Stimulated activated memory B cell treated with anti-CD40 and anti-IgM and Interleukin-4, amounts not matched to agents 10 μg/mL and 1 μg/mL and 100 μg/mL, for 72 hours (primary cell): ENCODE data around the gene MAD1L1.

Experiments used
- ATAC-seq: fragments of 150-1000 bp; cut with Tn5 transposase; 2 replicates; pipeline ENCODE4 v1.10.0; 2021
- H3K27ac Mint-ChIP-seq: one replicate; pipeline ENCODE4 v1.8.0; 2022; ENCODE audit warnings: mild to moderate bottlenecking, mixed read lengths
- H3K27me3 Mint-ChIP-seq: one replicate; pipeline ENCODE4 v1.8.0; 2022; ENCODE audit warnings: mixed read lengths
- H3K36me3 Mint-ChIP-seq: one replicate; pipeline ENCODE4 v1.8.0; 2022; ENCODE audit warnings: mixed read lengths
- H3K4me1 Mint-ChIP-seq: one replicate; pipeline ENCODE4 v1.8.0; 2022; ENCODE audit warnings: mixed read lengths
- H3K4me3 Mint-ChIP-seq: one replicate; pipeline ENCODE4 v1.8.0; 2022; ENCODE audit warnings: mild to moderate bottlenecking, moderate library complexity, mixed read lengths
- H3K9me3 Mint-ChIP-seq: one replicate; pipeline ENCODE4 v1.8.0; 2022; ENCODE audit warnings: mixed read lengths

MAD1L1 gene

DNA sequence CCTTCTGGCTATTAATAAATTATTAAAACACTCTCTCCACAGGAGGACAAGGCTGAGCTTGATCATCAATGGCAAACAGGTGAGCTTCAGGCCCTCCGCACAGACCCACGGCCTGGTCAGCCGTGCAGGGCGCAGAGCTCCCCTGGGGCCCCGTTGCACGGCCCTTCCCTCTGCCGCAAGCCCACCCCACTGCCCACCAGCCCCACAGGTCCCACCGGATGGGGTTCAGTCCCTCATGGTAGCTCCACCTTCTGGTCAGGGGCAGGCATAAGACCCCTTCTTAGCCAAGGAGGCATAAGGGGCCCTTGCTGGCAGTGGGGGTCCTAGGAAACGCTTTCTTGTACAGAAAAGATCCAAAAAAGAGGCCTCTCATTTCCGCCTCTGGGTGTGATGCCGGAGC is 84.6 kb downstream of the MAD1L1 start:
- H3K9me3 Mint-ChIP-seq = no peaks in the 10 kb centered on the region
- H3K27ac Mint-ChIP-seq = no peak overlapping the region
- H3K4me3 Mint-ChIP-seq = no peak overlapping the region
- peaks cover 4% of the 10 kb centered on the region for H3K4me1 Mint-ChIP-seq
- peaks cover 61% of the 10 kb centered on the region for H3K36me3 Mint-ChIP-seq
- no peaks in the 10 kb centered on the region for H3K27me3 Mint-ChIP-seq
- ATAC-seq = no peak

DNA sequence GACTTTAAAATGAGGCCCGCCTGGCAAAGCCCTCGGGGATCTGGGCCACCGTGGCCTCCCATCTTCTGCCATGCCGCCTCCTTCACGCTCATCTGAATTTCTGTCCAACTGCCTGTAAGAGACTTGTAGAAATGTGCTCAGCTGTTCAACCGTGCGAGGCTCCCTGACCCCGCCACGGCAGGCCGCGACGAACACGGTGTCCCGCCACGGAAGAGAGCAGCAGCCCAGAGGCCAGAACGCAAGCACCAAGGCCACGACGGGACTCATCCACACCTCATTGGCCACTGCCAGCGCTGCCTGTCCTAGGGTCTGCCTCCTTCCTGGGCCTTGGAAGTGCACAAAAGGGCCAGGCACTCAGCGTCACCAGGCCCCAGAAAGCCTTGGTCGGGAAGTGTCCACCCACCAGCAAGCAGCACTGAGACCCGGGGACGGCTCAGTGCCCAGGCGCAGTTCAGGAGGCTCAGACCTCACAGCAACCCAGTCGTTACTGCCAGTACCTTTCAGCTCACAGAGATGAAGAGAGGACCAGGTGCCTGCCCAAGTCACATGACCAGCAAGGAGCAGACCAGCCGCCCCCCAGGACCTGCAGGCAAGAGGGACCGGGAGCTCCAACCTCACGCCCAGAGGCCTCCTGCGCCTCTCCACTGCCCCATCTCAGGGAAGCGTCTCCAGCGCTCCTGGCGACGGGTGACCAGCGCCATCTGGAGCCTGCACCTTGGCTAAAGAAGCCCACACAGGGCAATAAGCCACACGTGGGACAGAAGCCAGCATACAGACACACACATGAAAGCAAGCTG is 85.9 kb downstream of the MAD1L1 start:
- H3K27me3 Mint-ChIP-seq = no peaks in the 10 kb centered on the region
- no peak overlapping the region for H3K27ac Mint-ChIP-seq
- H3K9me3 Mint-ChIP-seq = no peaks in the 10 kb centered on the region
- no peak overlapping the region for H3K4me3 Mint-ChIP-seq
- ATAC-seq = no peak
- peaks cover 71% of the 10 kb centered on the region for H3K36me3 Mint-ChIP-seq
- no peaks in the 10 kb centered on the region for H3K4me1 Mint-ChIP-seq

DNA sequence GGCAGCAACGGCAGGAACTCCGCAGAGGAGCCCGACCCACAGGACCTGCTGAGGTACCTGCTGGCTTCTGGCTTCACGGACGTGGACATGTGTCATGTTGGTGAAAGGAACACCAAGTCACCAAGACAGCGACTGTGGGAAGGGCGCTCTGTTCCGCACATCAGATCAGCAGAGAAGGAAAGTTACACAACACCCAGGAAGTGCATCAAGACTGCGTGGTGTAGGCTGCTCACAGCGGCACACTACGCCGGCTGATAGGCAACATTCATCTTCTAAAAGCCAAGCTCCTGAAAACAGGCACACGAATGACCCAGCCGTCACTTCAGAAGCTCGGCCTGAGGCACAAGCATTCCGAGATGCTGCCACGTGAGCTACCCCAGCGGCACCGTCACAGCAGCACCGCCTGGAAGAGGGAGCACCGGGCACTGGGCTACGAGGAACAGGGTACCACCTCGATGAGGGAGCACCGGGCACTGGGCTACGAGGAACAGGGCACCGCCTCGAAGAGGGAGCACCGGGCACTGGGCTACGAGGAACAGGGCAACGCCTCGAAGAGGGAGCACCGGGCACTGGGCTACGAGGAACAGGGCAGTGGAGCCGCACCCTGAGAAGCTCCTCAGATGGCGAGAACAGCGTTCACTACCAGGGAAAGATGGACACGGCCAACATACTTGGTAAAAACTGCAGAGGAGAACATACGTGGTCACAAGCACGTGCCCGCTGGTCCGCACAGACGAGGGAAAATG is 86.7 kb downstream of the MAD1L1 start:
- no peaks in the 10 kb centered on the region for H3K9me3 Mint-ChIP-seq
- ATAC-seq = no peak
- H3K4me3 Mint-ChIP-seq = no peak overlapping the region
- no peaks in the 10 kb centered on the region for H3K4me1 Mint-ChIP-seq
- H3K27me3 Mint-ChIP-seq = no peaks in the 10 kb centered on the region
- H3K27ac Mint-ChIP-seq = no peak overlapping the region
- peaks cover 73% of the 10 kb centered on the region for H3K36me3 Mint-ChIP-seq

GRCh38 chr7:2144926-2145325 is 87.8 kb downstream of the MAD1L1 start:
- Mint-ChIP-seq H3K4me3 (no peak overlapping the region), H3K36me3 (peaks cover 73% of the 10 kb centered on the region), H3K27ac (no peak overlapping the region), H3K9me3 (no peaks in the 10 kb centered on the region), H3K4me1 (no peaks in the 10 kb centered on the region), H3K27me3 (no peaks in the 10 kb centered on the region)
- ATAC-seq = no peak

- no peaks in the 10 kb centered on the region for H3K9me3 Mint-ChIP-seq
- no peaks in the 10 kb centered on the region for H3K4me1 Mint-ChIP-seq
- H3K36me3 Mint-ChIP-seq = peaks cover 67% of the 10 kb centered on the region
- no peak overlapping the region for H3K4me3 Mint-ChIP-seq
- no peak for ATAC-seq
- H3K27me3 Mint-ChIP-seq = no peaks in the 10 kb centered on the region
- H3K27ac Mint-ChIP-seq = no peak overlapping the region
These were observed 88.7 kb downstream of the MAD1L1 start for GRCh38 chr7:2143981-2144595.

- Mint-ChIP-seq H3K4me1 (peaks cover 3% of the 10 kb centered on the region), H3K9me3 (no peaks in the 10 kb centered on the region), H3K4me3 (no peak overlapping the region), H3K27me3 (no peaks in the 10 kb centered on the region), H3K27ac (no peak overlapping the region), H3K36me3 (peaks cover 62% of the 10 kb centered on the region)
- ATAC-seq = no peak
These were observed 89.3 kb downstream of the MAD1L1 start for GRCh38 chr7:2143450-2143849.

DNA sequence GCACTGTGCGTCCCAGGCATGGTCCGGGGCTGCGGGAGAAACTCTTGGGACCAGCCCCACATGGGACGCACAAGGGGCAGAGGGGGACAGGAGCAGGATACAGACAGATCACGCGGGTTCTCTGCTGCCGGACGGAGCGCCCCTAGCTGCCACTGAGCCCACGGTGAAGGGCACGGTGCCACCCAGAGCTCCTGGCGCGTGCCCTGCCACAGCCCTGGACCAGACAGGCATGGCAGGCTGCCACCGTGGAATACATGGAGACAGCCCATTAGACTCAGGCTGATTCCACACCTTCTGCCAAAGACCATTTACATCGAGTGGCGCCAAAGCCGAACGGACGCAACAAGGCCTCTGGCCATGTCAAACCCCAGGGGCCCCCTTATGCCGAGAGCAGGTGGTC is 90.4 kb downstream of the MAD1L1 start:
- no peak for ATAC-seq
- H3K4me3 Mint-ChIP-seq = no peak overlapping the region

DNA sequence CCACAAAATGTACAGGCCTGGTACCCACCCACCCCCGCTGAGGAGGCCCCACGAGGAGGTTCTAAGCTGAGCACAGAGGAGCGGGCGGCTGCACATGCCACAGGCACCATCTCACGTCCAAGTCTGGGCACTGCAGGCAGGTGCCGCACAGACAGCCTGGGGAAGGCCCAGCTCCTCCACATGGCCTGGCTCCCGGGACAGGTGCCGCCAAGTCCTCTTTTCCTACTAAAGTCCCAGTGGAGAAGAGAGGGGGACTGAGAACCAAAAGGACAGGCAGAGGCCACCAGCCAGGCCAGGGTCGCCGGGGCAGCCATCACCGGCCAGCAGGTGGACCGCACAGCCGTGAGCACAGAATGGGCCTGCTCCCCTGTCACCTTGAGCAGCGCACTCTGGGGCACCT is 91.1 kb downstream of the MAD1L1 start:
- no peak overlapping the region for H3K4me3 Mint-ChIP-seq
- no peaks in the 10 kb centered on the region for H3K27me3 Mint-ChIP-seq
- no peak for ATAC-seq
- H3K9me3 Mint-ChIP-seq = no peaks in the 10 kb centered on the region
- H3K27ac Mint-ChIP-seq = no peak overlapping the region
- peaks cover 15% of the 10 kb centered on the region for H3K4me1 Mint-ChIP-seq
- H3K36me3 Mint-ChIP-seq = peaks cover 56% of the 10 kb centered on the region

More for the DNA sequence above, 90.4 kb downstream of the MAD1L1 start:
- H3K27ac Mint-ChIP-seq = no peak overlapping the region
- H3K9me3 Mint-ChIP-seq = no peaks in the 10 kb centered on the region
- H3K27me3 Mint-ChIP-seq = no peaks in the 10 kb centered on the region
- peaks cover 60% of the 10 kb centered on the region for H3K36me3 Mint-ChIP-seq
- H3K4me1 Mint-ChIP-seq = peaks cover 14% of the 10 kb centered on the region

GRCh38 chr7:2141021-2141410 is 91.7 kb downstream of the MAD1L1 start:
- no peak overlapping the region for H3K27ac Mint-ChIP-seq
- H3K36me3 Mint-ChIP-seq = peaks cover 51% of the 10 kb centered on the region
- H3K27me3 Mint-ChIP-seq = no peaks in the 10 kb centered on the region
- no peak overlapping the region for H3K4me3 Mint-ChIP-seq
- no peaks in the 10 kb centered on the region for H3K9me3 Mint-ChIP-seq
- ATAC-seq = no peak
- H3K4me1 Mint-ChIP-seq = peaks cover 15% of the 10 kb centered on the region

DNA sequence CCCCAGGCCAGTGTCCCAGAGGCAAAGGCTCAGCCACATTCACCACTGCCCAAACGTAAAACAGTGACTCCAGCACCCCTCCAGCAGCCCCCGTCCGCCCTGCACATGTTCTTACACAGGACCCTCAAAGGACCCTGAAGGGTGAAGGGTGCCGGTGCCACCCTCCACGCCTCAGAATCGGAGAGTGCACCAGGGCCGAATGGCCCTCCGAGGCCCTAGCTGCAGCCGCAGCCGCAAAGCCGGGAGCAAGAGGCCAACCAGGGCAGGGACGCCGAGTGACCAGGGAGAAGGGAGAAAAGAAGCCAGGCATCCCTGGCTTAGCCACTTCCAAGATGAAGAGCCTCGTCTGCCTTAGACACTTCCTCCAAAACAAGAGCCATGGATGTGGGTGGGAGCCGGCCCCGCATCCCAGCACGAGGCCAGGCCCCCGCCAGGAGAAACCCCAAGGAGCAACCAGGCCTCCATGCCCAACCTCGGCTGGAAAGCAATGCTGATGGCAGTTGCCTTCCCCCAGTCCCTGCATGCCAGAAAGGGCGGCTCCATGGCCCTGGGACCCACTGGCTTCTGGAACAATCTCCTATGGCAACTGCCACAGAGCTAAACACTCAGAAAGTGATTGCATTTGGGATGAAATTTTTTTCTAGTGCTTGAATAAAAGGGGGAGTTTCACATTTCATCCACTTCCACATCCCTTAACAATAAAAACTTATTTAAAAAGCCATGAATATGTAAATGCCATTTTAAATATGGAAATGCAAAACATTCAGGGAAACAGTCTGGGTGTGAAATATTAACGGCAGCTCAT is 92.3 kb downstream of the MAD1L1 start:
- Mint-ChIP-seq H3K4me1 (peaks cover 15% of the 10 kb centered on the region), H3K36me3 (peaks cover 51% of the 10 kb centered on the region), H3K4me3 (no peak overlapping the region), H3K27ac (peak overlapping the region; percentile 5), H3K27me3 (no peaks in the 10 kb centered on the region), H3K9me3 (no peaks in the 10 kb centered on the region)
- no peak for ATAC-seq

- Mint-ChIP-seq H3K27ac (peak overlapping the region; percentile 91), H3K4me3 (no peak overlapping the region), H3K27me3 (no peaks in the 10 kb centered on the region), H3K9me3 (no peaks in the 10 kb centered on the region), H3K36me3 (peaks cover 50% of the 10 kb centered on the region), H3K4me1 (peaks cover 15% of the 10 kb centered on the region)
- peak; percentile 31 for ATAC-seq
These were observed 93.6 kb downstream of the MAD1L1 start for GRCh38 chr7:2139004-2139699.

DNA sequence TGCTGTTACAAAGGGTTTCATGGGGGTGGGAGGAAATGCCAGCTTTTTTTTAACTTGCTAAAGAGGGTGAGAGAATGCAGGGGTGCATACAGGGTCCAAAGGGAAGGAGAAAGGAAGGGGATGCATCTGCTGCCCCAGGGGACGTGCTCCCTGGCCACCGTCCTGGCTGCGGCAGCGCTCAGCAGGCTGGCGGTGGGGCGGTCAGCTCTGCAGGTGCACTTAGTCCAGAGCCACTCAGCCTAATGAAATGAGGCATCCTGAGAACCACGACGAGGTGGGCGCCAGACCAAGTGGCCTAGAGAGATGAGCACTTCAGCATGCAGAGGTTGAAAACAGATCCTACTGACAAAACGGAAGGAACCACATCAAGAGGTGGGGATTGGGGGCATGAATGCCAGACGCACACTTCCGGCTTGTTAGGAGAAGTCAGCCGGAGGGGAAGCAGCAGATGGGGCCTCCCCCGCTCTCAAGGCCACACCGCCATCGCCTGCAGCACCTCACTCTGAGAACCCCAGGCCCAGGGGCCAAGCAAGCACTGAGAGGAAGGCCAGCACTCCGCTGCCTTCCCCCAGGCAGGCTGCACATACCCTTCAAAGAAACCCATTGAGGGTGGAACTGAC is 94.5 kb downstream of the MAD1L1 start:
- peaks cover 15% of the 10 kb centered on the region for H3K4me1 Mint-ChIP-seq
- H3K27me3 Mint-ChIP-seq = no peaks in the 10 kb centered on the region
- ATAC-seq = peak; percentile 83
- H3K27ac Mint-ChIP-seq = peak overlapping the region; percentile 91
- H3K4me3 Mint-ChIP-seq = peak overlapping the region; percentile 58
- H3K36me3 Mint-ChIP-seq = peaks cover 50% of the 10 kb centered on the region
- H3K9me3 Mint-ChIP-seq = no peaks in the 10 kb centered on the region

DNA sequence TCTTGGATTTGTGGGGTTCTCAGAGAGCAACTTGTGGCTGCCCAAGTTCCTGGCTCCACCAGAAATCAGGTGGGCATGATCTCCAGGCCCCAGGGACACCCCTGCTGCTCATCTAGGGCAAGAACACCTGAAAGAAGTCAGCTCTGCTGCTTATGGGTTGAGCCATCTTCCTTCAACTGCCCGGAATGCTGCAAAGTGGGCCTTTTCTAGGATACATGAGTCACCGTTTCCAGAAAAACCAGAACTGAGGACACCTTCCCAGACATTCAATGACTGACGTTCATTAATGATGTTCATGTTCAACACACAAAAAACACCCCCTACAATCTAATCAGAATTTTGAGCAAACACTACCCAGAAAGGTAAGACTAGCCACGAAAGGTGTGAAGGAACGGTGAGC is 98.0 kb downstream of the MAD1L1 start:
- H3K27me3 Mint-ChIP-seq = no peaks in the 10 kb centered on the region
- no peak for ATAC-seq
- peaks cover 58% of the 10 kb centered on the region for H3K36me3 Mint-ChIP-seq
- no peaks in the 10 kb centered on the region for H3K9me3 Mint-ChIP-seq
- no peak overlapping the region for H3K4me3 Mint-ChIP-seq
- H3K4me1 Mint-ChIP-seq = peaks cover 25% of the 10 kb centered on the region
- no peak overlapping the region for H3K27ac Mint-ChIP-seq

GRCh38 chr7:2132243-2132642 is 100.5 kb downstream of the MAD1L1 start:
- Mint-ChIP-seq H3K4me3 (no peak overlapping the region), H3K36me3 (peaks cover 57% of the 10 kb centered on the region), H3K9me3 (no peaks in the 10 kb centered on the region), H3K4me1 (peaks cover 10% of the 10 kb centered on the region), H3K27ac (no peak overlapping the region), H3K27me3 (no peaks in the 10 kb centered on the region)
- ATAC-seq = no peak
